CD4-positive, alpha-beta T cell treated with Interleukin-2 at 100 ng/mL for 4 hours (primary cell): ENCODE measurements around the gene CSRNP2.
"Not testable (repeated sequence)": the region's sequence is repeated elsewhere in the genome, so short reads cannot be mapped to it uniquely, and the experiment has no call there.

Source experiments
- DNase-seq: peaks from one replicate; pipeline ENCODE4 v3.0.0-alpha.2; 2020; ENCODE audit warnings: low spot score

CSRNP2 gene

DNA sequence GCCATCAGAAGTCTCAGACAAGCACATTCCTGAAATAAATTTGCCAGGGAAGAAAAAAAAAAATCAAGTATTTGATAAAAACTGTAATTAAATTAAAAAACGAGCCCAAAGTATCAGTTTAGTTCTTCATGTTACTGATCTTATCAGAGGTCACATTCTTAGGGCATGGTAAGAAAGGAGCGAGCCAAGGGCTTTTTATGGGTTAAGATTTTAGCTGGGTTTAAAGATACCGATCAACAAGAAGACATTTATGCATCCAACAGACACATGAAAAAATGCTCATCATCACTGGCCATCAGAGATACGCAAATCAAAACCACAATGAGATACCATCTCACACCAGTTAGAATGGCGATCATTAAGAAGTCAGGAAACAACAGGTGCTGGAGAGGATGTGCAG, 5.0 kb downstream of the CSRNP2 start:
- DNase-seq: not testable (repeated sequence)

DNA sequence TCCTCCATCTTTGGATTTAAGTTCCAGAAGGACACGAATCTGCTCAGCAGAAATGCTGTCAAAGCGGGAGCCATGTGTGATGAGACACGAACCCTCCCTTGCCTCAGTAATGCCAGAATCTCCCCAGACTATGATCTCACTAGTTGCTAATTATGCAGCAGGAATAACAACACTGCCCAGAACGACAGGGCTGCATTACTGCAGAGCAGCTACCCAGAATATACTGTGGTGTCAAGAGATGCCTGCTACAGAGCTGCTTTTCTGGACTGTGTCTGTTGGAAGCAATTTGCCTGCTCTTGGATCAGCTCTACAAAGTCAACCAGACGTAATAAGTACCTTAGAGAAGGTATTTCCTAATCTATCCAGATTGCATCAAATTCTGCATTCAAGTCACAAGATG, 5.5 kb downstream of the CSRNP2 start:
- no peak for DNase-seq

DNA sequence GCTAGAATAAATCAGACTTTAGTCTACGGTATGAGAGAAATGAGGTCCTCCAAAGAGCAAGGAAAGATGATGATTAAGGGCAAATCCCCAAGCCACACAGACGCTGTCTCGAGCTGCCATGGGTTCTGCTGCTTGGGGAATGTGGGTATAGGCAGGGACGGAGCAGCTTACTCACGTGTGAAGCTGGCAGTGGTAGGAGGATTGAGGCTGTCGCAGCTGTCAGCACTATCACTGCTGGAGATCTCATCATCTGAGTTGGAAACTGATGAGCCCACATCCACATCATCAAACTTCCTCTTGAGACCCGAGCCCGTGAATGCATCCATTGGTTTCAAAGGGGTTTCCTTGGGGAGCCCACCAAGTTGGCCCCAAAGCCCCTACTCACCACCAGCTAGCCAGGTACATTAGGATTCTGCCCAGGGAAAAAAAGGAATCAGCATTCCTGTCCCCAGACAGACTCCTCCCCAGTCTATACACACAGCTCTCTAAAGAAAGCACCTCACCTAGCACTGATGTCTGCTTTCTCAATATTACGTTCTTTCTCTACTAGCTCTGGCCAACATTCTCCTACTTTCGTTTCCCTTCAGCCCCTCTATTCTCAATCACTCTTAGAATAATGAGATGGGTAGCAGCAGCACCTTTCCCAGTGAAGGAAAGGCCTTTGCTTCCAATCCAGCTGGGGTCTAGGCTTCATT, 7.0 kb downstream of the CSRNP2 start:
- DNase-seq: no peak

DNA sequence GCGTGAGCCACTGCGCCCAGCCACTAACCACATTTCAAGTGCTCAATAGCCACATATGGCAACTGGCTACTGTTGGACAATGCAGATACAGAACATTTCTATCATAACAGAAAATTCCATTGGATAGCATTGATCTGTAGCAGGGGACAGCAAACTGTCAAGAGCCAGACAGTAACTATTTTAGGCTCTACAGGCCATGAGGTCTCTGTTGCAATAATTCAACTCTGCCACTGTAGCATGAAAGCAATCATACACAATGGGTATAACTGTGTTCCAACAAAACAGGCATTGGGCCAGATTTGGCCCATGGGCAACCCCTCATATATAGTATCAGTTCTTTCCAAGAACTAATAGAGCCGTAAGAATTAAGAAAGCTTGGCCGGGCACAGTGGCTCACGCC, 8.0 kb downstream of the CSRNP2 start:
- no peak for DNase-seq

DNA sequence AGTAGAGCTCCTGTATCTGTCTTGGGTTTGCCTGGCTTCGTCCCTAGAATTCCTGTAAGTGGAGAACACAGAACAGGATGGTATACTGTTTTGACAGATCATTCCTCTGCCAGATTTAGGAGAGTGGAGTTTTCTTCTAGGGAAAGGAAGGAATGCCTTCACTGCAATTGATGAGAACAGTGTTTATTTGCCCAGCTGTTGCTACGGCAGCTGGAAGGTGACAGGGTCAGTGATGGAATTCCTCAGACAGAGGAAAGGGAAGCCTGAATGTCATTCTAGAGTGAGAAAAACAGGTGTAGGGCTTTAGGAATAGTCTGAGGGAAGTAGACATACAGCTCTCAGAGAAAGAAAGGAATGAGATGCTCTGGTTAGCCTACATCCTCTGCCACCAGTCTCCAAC, 11.7 kb downstream of the CSRNP2 start:
- DNase-seq: no peak

DNA sequence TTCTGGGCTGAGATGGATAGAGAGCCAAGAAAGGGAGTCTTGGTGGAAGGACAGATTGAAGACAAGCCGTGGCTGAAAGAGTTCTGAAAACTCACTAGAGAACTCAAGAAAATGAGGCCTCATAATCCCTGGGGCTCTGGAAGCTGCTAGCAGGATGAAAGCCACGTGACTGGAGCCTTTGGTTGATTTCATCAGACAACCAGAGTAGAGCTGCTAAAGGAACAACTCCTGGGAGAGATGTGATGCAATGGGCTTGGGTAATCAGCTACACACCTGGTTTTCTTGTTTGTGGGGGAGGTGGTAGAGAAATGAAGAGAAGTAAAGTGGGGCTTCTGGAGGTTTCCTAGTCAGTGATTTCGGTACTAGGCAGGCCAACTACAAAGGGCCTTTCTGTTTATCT, 13.4 kb downstream of the CSRNP2 start:
- DNase-seq: no peak

DNA sequence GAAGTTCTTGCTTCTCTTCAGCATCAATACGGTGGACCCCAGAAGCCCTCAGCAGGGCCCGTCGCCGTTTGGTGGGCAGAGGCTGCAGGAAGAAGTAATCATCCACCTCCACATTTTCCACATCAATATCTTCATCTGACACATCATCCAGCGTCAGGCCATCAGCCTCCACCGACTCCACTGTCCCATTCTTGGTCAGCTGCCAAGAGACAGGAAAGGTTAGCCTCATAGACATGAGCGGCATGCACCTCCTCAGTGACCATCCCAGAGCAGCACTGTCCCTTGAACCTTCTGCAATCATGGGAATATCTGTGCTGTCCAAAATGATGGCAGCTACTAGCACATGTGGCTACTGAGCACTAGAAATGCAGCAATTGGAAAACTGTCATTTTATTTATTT, 15.6 kb downstream of the CSRNP2 start:
- DNase-seq: no peak

DNA sequence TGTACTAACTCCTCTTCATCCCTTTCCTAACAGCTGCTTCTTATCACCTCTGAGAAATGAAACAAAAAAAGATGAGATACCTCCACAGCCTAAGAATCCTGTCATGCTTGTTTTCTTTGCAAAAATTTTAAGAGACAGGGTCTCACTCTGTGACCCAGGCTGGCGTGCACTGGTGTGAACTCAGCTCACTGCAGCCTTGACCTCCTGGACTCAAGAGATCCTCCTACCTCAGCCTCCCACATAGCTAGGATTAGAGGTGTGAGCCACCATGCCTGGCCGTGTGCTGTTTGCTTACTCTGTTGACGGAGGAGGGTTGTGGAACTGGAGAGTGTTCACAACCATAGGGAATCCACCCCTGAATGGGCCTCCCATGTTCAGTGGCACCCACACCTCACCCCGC, 16.2 kb downstream of the CSRNP2 start:
- no peak for DNase-seq

DNA sequence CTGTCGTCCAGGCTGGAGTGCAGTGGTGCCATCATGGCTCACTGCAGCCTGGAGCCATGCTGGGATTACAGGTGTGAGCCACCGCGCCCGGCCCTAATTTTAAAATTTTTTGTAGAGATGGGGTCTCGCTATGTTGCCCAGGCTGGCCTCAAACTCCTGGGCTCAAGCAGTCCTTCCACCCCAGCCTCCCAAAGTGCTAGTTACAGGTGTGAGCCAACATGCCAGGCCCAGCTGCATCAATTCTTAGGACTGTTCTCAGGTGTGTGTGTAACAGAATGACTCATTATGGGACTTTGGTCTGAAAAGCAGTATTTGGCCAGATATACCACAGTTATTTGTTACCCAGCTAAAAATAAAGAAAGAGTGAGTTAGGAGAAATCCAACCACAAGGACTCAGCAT, 17.9 kb downstream of the CSRNP2 start:
- no peak for DNase-seq

DNA sequence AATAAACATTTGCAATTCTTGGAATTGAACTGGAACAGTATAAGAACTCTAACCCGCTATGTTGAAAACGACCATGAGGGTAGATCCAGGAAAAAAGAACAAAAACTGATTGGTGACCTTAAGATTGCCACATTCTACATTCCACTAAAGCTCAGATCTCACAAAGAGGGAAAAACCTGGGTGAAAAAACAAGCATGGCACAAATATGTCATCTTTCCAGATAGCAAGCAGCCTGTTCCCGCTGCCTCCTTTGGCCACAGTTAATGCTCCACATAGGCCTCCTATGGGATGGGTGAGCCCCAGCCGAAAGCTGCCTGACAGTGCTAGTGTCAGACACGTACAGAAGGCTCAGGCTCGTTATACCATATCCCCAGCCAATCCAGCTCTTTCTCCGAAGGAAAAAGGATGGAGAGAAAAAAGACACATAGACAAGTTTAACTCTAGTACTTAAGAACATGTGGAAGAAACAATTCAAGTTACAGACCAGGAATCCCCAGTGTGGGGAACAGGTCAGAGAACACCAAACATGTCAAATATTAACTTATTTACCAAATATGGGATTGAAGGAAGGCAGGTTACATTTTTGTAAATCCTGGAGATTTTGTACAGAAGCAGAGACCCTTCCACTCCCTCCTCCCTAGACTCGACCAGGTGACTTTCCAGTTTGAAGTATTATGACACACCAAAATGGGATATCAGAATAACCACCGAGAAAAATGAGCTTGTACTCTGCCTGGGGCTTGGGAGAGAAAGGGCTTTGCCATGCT, 20.6 kb downstream of the CSRNP2 start:
- DNase-seq: no peak

DNA sequence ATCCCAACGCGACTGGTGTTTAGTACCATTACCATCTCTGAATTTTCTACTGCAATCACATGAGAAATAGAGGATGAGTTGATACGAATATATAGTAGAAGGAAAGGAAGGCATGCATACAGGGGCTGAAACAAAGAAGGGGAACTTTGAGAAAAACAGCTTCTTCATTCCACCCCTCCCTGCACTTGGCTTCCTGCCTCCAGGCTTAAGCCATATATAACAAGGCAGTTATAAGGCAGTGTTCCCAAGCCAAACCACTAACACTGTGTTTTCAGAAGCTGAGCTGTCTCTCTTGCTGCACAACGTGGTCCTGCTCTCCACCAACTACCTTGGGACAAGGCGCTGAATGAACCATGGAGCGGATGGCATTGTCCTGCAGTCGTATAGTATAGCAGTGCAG, 24.3 kb downstream of the CSRNP2 start:
- no peak for DNase-seq

DNA sequence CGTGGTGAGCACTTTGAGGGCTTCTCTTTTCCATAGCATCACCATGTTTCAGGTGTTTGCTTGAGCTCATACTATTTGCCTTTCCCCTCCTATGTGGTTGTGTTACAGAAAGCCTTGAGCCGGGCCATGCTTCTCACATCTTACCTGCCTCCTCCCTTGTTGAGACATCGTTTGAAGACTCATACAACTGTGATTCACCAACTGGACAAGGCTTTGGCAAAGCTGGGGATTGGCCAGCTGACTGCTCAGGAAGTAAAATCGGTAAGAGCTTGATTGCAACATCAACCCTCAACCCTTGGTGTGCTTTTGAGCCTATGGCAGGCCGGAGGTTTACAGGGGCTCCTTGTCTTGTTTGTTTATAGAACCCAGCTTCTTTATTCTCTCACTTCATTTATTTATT, 27.2 kb downstream of the CSRNP2 start:
- DNase-seq: no peak

DNA sequence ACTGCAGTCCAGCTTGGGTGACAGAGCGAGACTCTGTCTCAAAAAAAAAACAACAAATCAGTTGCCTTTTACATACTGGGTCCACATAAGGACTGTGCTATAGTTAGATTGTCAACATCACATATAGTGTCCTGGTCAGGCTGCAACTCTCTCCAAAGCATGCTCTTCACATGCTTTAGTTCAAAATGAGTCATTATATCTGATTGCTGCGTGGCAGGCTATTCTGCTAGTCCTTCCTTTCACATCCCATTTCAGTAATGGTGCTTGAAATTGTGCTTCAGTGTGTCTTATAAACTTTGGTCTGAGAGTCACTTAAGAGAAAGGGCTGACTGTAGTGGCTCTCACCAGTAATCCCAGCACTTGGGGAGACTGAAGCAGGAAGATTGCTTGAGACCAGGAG, 28.3 kb downstream of the CSRNP2 start:
- DNase-seq: no peak

DNA sequence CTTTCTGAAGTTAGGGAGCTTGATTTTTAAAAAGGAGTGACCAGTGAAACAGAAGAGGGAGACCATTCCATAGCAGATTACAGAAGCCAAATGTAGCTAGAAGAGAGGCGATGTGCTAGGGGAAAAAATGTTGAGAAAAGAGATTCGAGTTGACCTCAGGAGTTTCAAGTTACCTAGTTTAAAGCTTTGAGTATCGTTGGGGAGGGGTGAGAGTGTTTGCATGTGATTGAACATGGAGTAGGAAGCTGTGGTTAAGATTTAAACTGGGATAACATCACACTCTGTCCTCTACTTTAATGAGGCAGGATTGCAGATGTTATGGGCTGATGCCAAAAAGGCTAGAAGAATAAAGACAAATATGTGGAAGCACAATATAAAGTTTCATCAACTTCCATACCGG, 31.6 kb downstream of the CSRNP2 start:
- DNase-seq: no peak

DNA sequence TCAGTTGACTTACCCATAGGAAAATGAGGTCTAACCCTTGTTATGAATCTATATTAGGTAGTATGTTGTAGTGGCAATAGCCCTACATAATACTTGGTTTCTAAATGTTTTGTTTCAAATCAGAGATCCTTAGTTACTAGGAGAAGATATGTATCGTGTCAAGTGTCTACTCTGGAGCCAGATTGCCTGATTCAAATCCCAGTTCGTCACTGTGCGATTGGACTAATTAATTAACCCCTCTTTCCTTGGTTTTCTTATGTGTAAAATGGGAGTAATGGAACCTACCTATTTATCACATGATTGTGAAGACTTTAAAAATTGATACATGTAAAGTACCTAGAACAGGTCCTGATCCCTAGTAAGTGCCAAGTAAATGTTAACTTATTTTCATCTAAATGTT, 33.9 kb downstream of the CSRNP2 start:
- DNase-seq: no peak

DNA sequence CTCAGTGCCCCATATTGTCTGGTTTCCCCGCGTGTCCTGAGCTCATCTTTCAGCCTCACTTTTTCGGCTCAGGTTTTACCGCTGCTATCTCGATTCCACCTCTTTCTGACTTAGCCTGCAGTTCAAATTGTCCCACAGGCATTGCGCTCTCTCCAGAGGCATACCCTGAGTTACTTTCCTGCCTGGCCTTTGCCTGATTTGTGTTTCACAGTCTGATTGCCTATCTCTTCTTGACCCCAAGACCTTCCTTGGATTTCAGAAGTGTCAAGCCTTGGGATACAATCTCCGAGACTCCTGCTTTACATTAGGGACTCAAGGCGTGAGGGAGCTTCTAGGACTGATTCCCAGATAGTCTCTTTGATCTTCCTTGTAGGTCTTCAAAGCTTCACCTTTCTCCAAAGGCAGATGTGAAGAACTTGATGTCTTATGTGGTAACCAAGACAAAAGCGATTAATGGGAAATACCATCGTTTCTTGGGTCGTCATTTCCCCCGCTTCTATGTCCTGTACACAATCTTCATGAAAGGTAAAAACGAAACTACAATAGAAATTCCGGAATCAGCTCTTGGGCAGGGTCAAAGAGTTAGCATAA, 34.6 kb downstream of the CSRNP2 start:
- no peak for DNase-seq

DNA sequence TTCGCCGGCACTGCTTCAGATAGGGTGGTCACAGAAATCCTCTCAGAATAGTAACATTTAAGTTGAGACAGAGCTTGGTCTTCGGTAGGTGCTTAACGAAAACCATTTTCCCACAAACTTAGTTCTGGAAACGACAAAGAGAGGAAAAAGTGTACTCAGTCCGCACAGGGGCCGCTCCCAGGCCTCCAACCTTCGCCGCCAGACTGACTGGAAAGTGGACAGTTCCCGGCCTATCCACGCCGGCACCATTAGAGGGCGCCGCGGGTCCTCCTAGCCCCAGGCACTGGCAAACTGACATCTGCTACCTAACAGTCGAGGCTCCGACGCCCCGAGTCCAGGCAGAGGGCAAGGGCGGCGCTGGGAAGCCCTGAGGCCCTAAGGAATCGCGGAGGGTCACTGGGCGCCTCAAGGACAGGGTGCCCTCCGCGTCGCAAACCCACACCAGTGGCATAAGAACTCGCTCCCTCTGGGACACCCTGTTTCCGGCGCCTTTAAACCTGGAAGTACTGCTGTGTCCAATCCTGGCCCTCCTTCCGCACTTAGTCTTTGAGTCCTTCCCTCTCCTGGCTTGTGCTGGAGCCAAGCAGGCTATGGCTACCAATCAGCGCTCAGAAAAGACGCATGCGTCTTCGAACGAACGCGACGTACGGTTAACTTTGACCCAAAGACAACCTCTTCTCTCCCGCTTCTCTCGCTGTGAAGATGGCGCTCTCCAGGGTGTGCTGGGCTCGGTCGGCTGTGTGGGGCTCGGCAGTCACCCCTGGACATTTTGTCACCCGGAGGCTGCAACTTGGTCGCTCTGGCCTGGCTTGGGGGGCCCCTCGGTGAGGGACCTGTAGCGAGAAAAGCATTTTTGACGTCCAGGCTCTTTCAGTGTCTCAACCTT, 35.5 kb downstream of the CSRNP2 start, which contains the start of gene LETMD1:
Gene LETMD1, plus strand, starts transcription at position 673 of the 886 bp plus-strand sequence. Its CDS starts 30 bp downstream, at position 703.
- DNase-seq: peak; percentile 95

DNA sequence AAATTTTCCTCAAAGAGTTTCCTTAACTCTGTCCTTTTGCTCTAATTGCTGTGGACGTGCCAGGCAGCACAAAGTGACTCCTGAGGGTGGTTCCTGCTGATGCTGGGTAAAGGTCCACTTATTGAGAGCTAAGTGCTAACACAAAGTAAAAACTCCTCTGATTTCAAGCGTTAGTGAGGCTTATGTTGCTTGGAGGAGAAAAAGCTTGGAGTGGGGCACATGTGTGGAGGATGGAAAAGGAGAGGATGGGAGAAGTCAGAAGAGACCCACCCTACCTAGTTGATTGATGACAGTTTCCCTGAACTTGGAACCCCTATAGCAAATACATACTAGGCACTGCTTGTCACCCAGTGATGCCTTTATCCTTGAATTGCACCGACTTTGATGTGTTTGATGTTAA, 47.1 kb downstream of the CSRNP2 start:
- DNase-seq: no peak

DNA sequence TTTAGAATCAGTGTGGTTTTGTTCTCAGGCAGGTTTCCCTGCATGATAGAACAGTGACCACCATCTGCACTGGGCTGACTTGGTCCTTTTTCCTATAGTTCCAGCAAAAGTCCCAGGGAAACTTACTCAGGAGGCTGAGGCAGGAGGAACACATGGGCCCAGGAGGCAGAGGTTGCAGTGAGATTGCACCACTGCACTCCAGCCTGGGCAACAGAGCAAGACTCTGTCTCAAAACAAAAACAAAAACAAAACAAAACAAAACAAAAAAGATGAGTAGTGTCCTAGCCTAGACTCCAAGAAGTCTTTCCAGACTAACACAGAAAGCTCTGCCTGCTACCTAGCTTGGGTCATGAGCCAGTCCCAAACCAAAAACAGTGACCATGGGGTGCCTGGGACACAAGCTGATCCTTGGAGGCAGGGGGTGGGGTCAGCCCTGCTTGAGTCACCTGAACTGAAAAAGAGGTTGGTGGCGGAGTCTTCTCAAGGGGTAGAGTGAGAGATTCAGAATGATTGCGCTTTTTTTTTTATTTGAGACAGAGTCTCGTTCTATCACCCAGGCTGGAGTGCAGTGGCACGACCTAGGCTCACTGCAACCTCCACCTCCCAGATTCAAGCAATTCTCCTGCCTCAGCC, 49.8 kb downstream of the CSRNP2 start:
- no peak for DNase-seq

DNA sequence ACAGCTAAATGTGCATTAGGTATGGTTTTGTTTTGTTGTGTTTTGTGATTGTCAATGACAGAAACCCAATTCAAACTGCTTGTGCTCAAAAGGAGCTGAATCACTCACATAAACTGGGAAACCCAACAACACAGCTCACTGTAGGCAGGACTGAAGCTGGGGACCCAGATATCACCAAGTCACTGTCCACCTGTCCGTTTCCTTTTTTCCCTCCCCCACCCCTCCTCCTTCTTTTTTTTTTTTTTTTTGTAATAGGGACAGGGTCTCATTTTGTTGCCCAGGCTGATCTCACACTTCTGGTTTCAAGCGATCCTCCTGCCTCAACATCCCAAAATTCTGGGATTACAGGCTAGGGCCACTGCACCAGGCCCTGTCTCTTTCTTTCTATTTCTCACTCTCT, 50.3 kb downstream of the CSRNP2 start:
- no peak for DNase-seq

DNA sequence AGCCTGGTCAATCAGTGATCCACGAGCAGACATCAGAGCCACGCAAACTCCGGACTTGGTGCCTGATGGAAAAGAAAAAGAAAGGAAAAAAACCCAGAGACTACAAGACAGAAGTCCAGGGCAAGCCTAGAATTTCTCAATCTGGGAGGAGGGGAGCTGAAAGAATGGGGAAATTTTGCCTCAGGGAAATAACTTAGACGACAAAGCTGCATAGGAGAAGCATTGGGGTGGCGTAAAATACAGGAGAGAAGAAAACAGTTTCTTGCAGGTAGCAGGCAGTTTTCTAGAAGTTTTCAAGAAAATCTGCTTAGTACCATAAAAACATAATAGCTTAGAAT, 54.6 kb downstream of the CSRNP2 start:
- no peak for DNase-seq
